GM12864 (cell line): ENCODE results near the gene CTF1.
A peak's percentile ranks its signal among the peaks of the same experiment; 100 is the strongest.

Experiments used
- DNase-seq: peaks from one replicate; pipeline ENCODE4 v3.0.0-alpha.2; 2011; ENCODE audit warnings: low read depth
- H3K4me3 ChIP-seq: 2 replicates; pipeline ENCODE4 v1.5.1; 2011; ENCODE audit warnings: mild to moderate bottlenecking, low read depth, low read length, control low read depth
- TF ChIP-seq, protein P1 (sequence below): IDR thresholded peaks from 2 replicates; pipeline ENCODE4 v1.5.1; 2011; ENCODE audit warnings: low read depth, mild to moderate bottlenecking, moderate library complexity, low read length, control low read depth, inconsistent platforms; ENCODE audit errors: missing control alignments

CTF1 gene

DNA sequence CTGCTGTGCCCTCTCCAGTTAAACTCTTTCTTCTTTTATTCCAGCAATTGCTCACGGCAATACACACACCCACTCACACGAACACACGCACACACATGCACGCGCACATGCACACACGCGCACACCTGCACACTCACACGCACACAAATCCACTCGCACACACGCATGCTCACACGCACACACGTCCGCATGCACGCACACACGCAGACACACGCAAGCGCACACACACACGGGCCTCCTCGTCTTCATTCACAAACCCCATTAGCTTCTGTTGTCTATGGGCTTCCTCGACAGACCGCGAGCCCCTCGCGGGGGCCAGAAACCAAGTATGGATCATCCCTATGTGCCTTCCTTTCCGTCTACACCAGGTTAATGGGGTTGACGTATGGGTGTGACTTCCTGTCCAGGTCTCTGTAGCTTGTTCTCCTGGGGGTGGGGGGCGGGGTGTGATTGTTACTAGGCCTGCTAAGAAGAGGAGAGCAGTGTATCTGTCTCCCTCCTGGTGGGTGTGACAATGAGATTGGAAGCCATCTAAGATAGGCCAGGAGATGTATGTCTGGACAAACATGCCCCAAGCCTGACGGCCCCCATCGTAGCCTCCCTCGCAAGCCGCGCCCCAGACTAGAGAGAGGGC lies 670 bp upstream of the CTF1 start:
- DNase-seq, result no peak
- H3K4me3 ChIP-seq, result no peak overlapping the region
- TF ChIP-seq, protein P1, sequence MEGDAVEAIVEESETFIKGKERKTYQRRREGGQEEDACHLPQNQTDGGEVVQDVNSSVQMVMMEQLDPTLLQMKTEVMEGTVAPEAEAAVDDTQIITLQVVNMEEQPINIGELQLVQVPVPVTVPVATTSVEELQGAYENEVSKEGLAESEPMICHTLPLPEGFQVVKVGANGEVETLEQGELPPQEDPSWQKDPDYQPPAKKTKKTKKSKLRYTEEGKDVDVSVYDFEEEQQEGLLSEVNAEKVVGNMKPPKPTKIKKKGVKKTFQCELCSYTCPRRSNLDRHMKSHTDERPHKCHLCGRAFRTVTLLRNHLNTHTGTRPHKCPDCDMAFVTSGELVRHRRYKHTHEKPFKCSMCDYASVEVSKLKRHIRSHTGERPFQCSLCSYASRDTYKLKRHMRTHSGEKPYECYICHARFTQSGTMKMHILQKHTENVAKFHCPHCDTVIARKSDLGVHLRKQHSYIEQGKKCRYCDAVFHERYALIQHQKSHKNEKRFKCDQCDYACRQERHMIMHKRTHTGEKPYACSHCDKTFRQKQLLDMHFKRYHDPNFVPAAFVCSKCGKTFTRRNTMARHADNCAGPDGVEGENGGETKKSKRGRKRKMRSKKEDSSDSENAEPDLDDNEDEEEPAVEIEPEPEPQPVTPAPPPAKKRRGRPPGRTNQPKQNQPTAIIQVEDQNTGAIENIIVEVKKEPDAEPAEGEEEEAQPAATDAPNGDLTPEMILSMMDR, result no peak

DNA sequence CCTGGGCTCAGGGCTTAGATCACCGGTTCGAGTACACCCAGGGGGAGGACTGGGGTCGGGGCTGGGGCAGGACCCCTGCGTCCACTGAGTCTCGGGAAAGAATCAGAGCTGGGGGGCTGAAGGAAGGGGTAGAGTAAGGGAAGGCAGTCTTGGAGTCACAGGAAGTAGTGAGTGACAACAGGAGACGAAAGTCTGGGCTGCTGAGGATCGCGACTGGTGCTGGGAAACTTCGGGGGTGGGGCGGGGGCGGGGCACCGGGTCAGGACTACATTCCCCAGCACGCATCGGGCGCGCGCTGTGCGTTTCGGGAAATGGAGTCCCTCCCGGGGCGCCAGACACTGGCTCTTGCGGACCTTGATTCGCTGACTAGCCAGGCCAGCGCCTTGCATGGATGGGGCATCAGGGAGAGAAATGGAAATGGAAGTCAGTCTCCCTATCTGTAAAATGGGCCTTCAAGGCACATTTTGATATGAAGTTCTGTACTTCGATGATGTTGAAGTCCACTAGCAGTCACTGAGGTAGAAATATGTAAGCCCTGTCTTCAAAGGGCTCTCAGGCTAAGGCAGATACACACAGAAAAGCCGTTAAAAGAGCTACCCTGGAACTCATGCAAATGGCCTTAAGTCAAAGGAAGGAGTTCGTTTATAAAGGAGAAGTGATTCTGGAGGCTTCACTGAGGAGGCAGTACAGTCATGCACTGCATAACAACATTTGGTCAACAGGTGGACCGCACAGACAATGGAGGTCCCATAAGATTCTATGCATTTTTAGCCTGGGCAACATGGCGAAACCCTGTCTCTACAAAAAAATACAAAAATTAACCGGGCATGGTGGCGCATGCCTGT lies 697 bp downstream of the CTF1 start:
- TF ChIP-seq, protein P1, result no peak
- H3K4me3 ChIP-seq, result peak overlapping the region; percentile 41
- no peak for DNase-seq

DNA sequence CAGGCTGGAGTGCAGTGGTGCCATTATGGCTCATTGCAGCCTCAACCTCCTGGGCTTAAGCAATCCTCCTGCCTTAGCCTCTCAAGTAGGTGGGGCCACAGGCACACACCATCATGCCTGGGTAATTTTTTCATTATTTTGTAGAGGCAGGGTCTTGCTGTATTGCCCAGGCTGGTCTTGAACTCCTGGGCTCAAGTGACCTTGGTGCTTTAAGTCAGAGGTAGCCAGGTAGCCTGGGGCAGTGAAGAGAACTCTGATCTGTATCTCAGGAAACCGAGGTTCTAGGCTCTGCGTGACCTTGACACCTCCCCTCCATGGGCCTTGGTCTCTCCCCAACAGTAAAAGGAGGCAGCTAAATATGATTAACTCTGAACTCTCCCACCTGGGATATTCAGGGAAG lies 3.4 kb downstream of the CTF1 start:
- H3K4me3 ChIP-seq, result no peak overlapping the region
- TF ChIP-seq, protein P1, result no peak

DNA sequence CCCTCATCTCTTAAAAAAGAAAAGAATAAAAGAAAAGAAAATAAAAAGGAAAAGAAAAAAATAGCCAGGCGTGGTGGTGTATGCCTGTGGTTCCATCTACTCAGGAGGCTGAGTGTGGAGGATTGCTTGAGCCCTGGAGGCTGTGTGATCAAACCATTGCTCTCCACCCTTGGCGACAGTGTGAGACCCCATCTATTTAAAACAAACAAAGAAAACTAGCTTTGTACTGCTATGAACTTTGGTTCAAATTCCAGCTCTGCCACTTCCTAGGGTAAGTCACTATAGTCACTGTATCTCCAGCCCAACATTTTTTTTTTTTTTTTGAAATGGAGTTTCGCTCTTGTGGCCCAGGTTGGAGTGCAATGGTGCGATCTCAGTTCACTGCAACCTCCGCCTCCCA lies 4.2 kb downstream of the CTF1 start:
- no peak for DNase-seq
- H3K4me3 ChIP-seq, result no peak overlapping the region
- TF ChIP-seq, protein P1, result no peak

More for the DNA sequence above, 3.4 kb downstream of the CTF1 start:
- no peak for DNase-seq

DNA sequence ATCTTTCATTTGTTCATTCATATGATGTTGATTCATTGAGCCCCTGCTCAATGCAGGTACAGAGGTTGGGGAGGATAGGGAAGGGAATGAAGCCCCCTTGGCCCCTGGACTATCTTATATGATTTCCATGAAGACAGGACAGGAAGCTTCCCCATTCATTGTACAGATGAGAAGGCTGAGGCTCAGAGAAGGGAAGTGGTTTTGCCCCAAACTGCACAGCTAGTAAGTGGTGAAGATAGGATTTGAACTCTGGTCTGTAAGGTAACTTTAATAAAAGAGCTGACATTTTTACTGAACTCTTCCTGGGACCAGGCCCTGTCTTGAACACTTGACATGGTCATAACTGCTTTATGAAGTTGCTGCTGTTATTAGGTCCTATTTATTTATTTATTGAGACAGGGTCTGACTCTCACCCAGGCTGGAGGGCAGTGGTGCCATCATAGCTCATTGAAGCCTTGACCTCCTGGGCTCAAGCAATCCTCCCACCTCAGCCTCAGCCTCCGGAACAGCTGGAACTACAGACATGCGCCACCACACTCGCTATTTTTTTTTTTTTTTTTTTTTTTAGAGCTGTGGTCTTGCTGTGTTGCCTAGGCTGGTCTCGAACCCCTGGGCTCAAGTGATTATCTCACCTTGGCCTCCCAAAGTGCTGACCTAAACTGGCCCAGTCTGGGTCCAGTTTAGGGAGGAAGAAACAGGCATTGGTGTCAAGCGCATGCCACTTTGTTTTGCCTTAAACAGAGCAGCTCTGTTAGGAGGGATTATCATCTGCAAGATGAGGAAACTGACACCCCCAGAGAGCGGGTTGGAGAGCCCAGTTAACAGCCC lies 5.0 kb downstream of the CTF1 start:
- H3K4me3 ChIP-seq, result peak overlapping the region; percentile 47
- TF ChIP-seq, protein P1, result no peak
- DNase-seq, result no peak

DNA sequence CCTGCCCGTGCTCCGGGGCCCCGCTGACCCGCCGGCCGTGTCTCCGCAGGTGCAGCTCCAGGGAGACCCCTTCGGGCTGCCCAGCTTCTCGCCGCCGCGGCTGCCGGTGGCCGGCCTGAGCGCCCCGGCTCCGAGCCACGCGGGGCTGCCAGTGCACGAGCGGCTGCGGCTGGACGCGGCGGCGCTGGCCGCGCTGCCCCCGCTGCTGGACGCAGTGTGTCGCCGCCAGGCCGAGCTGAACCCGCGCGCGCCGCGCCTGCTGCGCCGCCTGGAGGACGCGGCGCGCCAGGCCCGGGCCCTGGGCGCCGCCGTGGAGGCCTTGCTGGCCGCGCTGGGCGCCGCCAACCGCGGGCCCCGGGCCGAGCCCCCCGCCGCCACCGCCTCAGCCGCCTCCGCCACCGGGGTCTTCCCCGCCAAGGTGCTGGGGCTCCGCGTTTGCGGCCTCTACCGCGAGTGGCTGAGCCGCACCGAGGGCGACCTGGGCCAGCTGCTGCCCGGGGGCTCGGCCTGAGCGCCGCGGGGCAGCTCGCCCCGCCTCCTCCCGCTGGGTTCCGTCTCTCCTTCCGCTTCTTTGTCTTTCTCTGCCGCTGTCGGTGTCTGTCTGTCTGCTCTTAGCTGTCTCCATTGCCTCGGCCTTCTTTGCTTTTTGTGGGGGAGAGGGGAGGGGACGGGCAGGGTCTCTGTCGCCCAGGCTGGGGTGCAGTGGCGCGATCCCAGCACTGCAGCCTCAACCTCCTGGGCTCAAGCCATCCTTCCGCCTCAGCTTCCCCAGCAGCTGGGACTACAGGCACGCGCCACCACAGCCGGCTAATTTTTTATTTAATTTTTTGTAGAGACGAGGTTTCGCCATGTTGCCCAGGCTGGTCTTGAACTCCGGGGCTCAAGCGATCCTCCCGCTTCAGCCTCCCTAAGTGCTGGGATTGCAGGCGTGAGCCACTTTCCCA lies 5.9 kb downstream of the CTF1 start:
- H3K4me3 ChIP-seq, result peak overlapping the region; percentile 49
- no peak for DNase-seq
- TF ChIP-seq, protein P1, result peak; percentile 39
